Heart right ventricle (tissue), 16 donors: ENCODE data around the gene CHEK2. TPM values are rescaled to one million over a fixed set of nuclear protein-coding genes. Genes with fewer than 3 reads are reported as not detected.
"Not testable (repeated sequence)": the region's sequence is repeated elsewhere in the genome, so short reads cannot be mapped to it uniquely, and the experiment has no call there.

ENCODE experiments used
- ATAC-seq, 8 donors: fragments of 200-7000 bp; cut with Tn5 transposase; one replicate each; pipeline ENCODE4 v1.9.1; 2020; ENCODE audit warnings: mild to moderate bottlenecking in 8 of 8, moderate library complexity in 8 of 8, moderate number of reproducible peaks in 1 of 8
- DNase-seq, 2 donors: peaks; one replicate each; pipeline ENCODE4 v3.0.0-alpha.2; 2020
- H3K27ac ChIP-seq, 10 donors: fragments of 200-600 bp; sonication (generic) in 2 of 10; one replicate each; pipeline versions ENCODE4 v1.5.0 to v1.8.0; 2020 to 2022; ENCODE audit warnings: mild to moderate bottlenecking in 3 of 10
- H3K27me3 ChIP-seq, 7 donors: fragments of 200-600 bp; one replicate each; pipeline ENCODE4 v1.8.0; 2021 to 2022; ENCODE audit warnings: mild to moderate bottlenecking in 2 of 7
- H3K36me3 ChIP-seq, 9 donors: fragments of 200-600 bp; sonication (generic) in 1 of 9; one replicate each; pipeline versions ENCODE4 v1.5.0 to v1.8.0; 2020 to 2022; ENCODE audit warnings: mild to moderate bottlenecking in 2 of 9
- H3K4me1 ChIP-seq, 9 donors: fragments of 200-600 bp; sonication (generic) in 1 of 9; one replicate each; pipeline versions ENCODE4 v1.5.0 to v1.8.0; 2020 to 2022; ENCODE audit warnings: mild to moderate bottlenecking in 4 of 9
- H3K4me3 ChIP-seq, 10 donors: fragments of 200-600 bp; sonication (generic) in 2 of 10; one replicate each; pipeline versions ENCODE4 v1.5.0 to v1.8.0; 2020 to 2022; ENCODE audit warnings: mild to moderate bottlenecking in 7 of 10, moderate library complexity in 2 of 10
- H3K9me3 ChIP-seq, 11 donors: fragments of 200-600 bp in 10 of 11; sonication (generic) in 2 of 11; one replicate each; pipeline versions ENCODE4 v1.5.0 to v1.8.0; 2013 to 2022; ENCODE audit warnings: mild to moderate bottlenecking in 2 of 11, control low read depth in 1 of 11, moderate library complexity in 1 of 11
- WGBS, 2 donors: extraction: QIAGEN DNeasy Blood & Tissue Kit; methylation state at CpG; one replicate each; pipeline ENCODE4 v1.1.7; 2013; ENCODE audit warnings: inconsistent platforms in 1 of 2; 5-methylcytosine and 5-hydroxymethylcytosine counted together
- intact Hi-C, 10 donors: fragments of 100-400 bp; cut with DNase I; formaldehyde crosslinking; loops; one replicate each; pipeline versions ENCODE4 v1.11.1 to v1.14.2; 2022
- polyA plus RNA-seq, 2 donors: library from polyadenylated mRNA; stranded (reverse); fragments of 200-250 nt; gene quantifications; one replicate each; pipeline ENCODE4 v1.2.3, GENCODE V29; 2013
- total RNA-seq, 10 donors: library from RNA; stranded (reverse); fragmentation: NEBNext Ultra II Directional in 3 of 10; extraction: Animal tissue kit (Norgen Biotek cat#: 25700) in 3 of 10; gene quantifications; one replicate each; pipeline versions ENCODE4 v1.2.1 to v1.2.4, GENCODE V29; 2021 to 2023
- TF ChIP-seq, protein P1 (sequence below), 9 donors: fragments of 200-600 bp; sonication (generic) in 2 of 9; IDR thresholded peaks; one replicate each; pipeline versions ENCODE4 v1.5.0 to v1.8.0; 2021 to 2022; ENCODE audit warnings: antibody characterized with exemption in 9 of 9, mild to moderate bottlenecking in 5 of 9, moderate library complexity in 1 of 9
- donor health status: Arrhythmogenic right ventricular cardiomyopathy.
- donor health status: ischemic (EF 13 %, LVEDD 7.1; RV severe dilation, severe dysfunction).
- donor health status: healthy with polysubstance abuse.
- donor health status: DM: no; HTN: yes; CAD: no.
- donor health status: DM: no; HTN: no; CAD: no.
- donor health status: ischemic (EF 25% LVEDD 6.9; RV normal size, moderate dysfunction).
- donor health status: ischemic (EF 25% LVEDD 5.7; RV mildly dilated, moderate dysfunction).
- donor health status: healthy.
- donor health status: DM: yes; HTN: yes; CAD: no.
- donor health status: Ischemic cardiomyopathy.
- donor health status: ischemic (EF 35%, LVEDD 5.7; RV mildly dilated, moderate dysfunction).
- donor health status: nonischemic (EF 11% LVEDD 7.7; RV severe dilation, severe dysfunction).
- donor health status: DM: yes; HTN: yes; CAD: no.
- donor health status: PGD.
- donor health status: ischemic (EF 29% LVEDD 5.4; RV normal size, mild dysfunction).
- donor health status: nonischemic (EF 23%, LVEDD 6.1; RV moderate dilation, normal function).

CHEK2 gene
- total and polyA plus RNA-seq, 12 donors, result 0.74 to 8.0 (median 1.7) TPM

GRCh38 chr22:28679611-28680287 lies 61.9 kb downstream of the CHEK2 start, which contains the start of gene TTC28:
TSS of gene TTC28 (minus strand) at chr22:28679840. CDS start at chr22:28679723, 117 bp downstream.
- Histone ChIP-seq H3K4me1 (peaks cover 0 to 20% (median 9%) of the 10 kb centered on the region in 9 donors), H3K4me3 (peak within 1 kb of the TSS; percentile 74 to 95 (median 90)), H3K27me3 (peaks cover 0 to 52% (median 0%) of the 10 kb centered on the region in 7 donors), H3K27ac (peak within 1 kb of the TSS in 9 of 10 donors; percentile 64 to 81 (median 74))
- intact Hi-C loops, result loop anchor here in 2 of 10 donors (2.0 to 10.0 kb wide), 2 partner anchors 29 to 65 kb away; partner anchors contain the start of genes CHEK2 (in 1 of the 2) and HSCB (in 1 of the 2)
- not testable (repeated sequence) for H3K36me3 ChIP-seq, H3K9me3 ChIP-seq
- 5% methylated on average over 73 to 101 of the region's 101 CpGs for WGBS, 2 donors
- DNase-seq (peak; percentile 88 to 93), ATAC-seq (peak in 5 of 8 donors; percentile 31 to 78 (median 54))
- TF ChIP-seq, protein P1, sequence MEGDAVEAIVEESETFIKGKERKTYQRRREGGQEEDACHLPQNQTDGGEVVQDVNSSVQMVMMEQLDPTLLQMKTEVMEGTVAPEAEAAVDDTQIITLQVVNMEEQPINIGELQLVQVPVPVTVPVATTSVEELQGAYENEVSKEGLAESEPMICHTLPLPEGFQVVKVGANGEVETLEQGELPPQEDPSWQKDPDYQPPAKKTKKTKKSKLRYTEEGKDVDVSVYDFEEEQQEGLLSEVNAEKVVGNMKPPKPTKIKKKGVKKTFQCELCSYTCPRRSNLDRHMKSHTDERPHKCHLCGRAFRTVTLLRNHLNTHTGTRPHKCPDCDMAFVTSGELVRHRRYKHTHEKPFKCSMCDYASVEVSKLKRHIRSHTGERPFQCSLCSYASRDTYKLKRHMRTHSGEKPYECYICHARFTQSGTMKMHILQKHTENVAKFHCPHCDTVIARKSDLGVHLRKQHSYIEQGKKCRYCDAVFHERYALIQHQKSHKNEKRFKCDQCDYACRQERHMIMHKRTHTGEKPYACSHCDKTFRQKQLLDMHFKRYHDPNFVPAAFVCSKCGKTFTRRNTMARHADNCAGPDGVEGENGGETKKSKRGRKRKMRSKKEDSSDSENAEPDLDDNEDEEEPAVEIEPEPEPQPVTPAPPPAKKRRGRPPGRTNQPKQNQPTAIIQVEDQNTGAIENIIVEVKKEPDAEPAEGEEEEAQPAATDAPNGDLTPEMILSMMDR (IDR thresholded peaks at IDR 0.05), result peak in 2 of 9 donors; percentile 7 to 13

DNA sequence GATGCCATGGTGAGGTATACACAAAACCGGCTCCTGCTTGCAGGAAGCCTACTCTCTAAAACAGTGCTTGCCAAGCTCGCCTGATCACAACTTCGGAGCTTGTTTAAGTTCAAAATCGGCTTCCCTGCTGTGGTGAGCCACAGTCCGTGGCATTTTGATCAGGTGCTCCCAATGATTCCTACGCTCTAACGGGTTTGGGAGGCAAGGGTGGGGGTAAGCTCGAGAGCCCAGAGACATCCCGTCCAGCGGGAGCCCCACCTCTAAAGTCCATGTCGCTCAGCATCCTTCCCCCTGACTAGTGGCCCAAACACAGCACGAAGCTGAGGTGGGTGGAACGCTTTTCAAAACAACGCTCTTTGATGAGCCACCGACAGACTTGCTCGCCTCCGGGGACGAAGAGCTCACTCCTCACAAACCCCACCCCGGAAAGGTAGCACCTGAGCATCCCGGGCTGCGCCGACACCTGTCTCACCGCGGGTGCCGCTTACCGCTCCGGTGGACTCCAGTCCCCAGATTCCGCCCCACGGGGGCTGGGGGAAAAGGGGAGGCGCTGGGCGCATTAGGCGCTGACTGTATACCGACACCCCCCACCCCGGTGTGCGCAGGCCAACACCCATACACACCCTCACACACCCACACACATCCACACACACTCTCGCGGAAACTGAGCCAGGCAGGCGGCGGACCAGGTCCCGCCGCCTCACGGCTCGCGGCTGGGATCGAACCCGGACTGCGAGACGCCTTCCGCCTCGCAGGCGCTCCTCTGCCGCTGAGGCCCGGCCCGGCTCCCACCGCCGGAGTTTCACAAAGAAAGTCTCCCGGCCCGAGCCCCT lies 62.6 kb downstream of the CHEK2 start:
- not testable (repeated sequence) for H3K36me3 ChIP-seq, H3K9me3 ChIP-seq, ATAC-seq
- intact Hi-C loops, result loop anchor here in 2 of 10 donors (2.0 to 10.0 kb wide), 2 partner anchors 30 to 66 kb away; partner anchors contain the start of genes CHEK2 (in 1 of the 2) and HSCB (in 1 of the 2)
- Histone ChIP-seq H3K27ac (peak overlapping the region in 9 of 10 donors; percentile 64 to 81 (median 74)), H3K4me1 (peaks cover 0 to 27% (median 9%) of the 10 kb centered on the region in 9 donors), H3K4me3 (peak overlapping the region; percentile 74 to 95 (median 90)), H3K27me3 (peaks cover 0 to 56% (median 0%) of the 10 kb centered on the region in 7 donors)
- 9 to 12% methylated on average over 57 to 58 of the region's 58 CpGs for WGBS, 2 donors
- DNase-seq, result peak in 1 of 2 donors; percentile 24

DNA sequence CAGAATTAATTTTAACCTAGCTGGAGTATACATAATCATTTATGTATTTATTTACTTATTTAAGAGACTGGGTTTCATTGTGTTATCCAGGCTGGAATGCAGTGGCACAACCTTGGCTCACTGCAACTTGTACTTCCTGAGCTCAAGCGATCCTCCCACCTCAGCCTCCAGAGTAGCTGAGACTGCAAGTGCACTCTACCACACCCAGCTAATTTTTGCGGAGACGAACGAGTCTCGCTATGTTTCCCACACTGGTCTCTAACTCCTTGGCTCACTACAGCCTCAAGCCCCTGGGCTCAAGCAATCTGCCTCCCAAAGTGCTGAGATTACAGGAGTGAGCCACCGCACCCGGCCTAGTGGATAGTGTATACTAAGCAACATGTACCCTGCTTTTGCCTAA lies 63.5 kb downstream of the CHEK2 start:
- intact Hi-C loops, result loop anchor here in 2 of 10 donors (2.0 to 10.0 kb wide), 2 partner anchors 31 to 67 kb away; partner anchors contain the start of genes CHEK2 (in 1 of the 2) and HSCB (in 1 of the 2)
- not testable (repeated sequence) for H3K36me3 ChIP-seq, ATAC-seq, H3K9me3 ChIP-seq, DNase-seq
- 66 to 75% methylated on average over 7 of the region's 7 CpGs for WGBS, 2 donors
- peaks cover 0 to 62% (median 0%) of the 10 kb centered on the region in 7 donors for H3K27me3 ChIP-seq
- H3K4me1 ChIP-seq, result peaks cover 0 to 33% (median 9%) of the 10 kb centered on the region in 9 donors
- H3K4me3 ChIP-seq, result peak overlapping the region in 4 of 10 donors; percentile 90 to 93 (median 92)
- H3K27ac ChIP-seq, result peak overlapping the region in 1 of 10 donors; percentile 79

DNA sequence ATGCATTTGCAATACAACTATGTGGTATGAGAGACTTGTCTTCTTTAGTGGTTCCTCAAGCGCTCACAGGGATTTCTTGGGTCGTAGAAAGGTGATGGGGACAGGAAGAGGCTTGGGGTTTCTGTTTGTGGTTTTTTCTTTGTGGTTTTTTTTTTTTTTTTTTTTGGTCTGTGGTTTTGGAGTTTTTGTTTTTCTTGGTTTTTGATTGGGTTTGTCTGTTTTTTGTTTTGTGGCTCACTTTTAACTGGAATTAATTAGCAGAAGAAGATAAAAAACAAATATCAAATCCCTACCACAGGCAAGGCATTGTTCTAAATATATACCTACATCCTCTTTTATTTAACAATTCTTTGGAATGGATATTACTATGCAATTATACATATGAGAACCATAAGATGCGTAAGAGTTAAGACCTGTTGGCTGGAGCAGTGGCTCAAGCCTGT lies 67.5 kb downstream of the CHEK2 start:
- no peak for DNase-seq
- H3K27me3 ChIP-seq, result peaks cover 0 to 86% (median 0%) of the 10 kb centered on the region in 7 donors
- no peaks in the 10 kb centered on the region for H3K36me3 ChIP-seq
- intact Hi-C loops, result loop anchor here in 1 of 10 donors (10.0 kb wide), 1 partner anchor 71 kb away; the partner anchor contains the start of genes CHEK2 and HSCB
- peaks cover 0 to 8% (median 0%) of the 10 kb centered on the region in 11 donors for H3K9me3 ChIP-seq
- H3K4me1 ChIP-seq, result peaks cover 0 to 25% (median 9%) of the 10 kb centered on the region in 9 donors
- ATAC-seq, result no peak
- WGBS, 2 donors, result 73 to 74% methylated on average over 3 of the region's 3 CpGs
- TF ChIP-seq, protein P1 (IDR thresholded peaks at IDR 0.05), result no peak
- H3K4me3 ChIP-seq, result no peak overlapping the region
- no peak overlapping the region for H3K27ac ChIP-seq
